HEK293 (cell line): ENCODE data around the gene CRELD1.

Source experiments
- FEZF1 ChIP-seq: fragments of 450-650 bp; formaldehyde crosslinking; IDR thresholded peaks from 2 replicates; pipeline ENCODE4 v1.5.1; 2016; ENCODE audit warnings: missing biosample characterization, missing genetic modification characterization
- GLIS2 ChIP-seq: fragments of 450-650 bp; formaldehyde crosslinking; IDR thresholded peaks from 2 replicates; pipeline ENCODE4 v1.5.1; 2016; ENCODE audit warnings: missing biosample characterization, missing genetic modification characterization
- HIC1 ChIP-seq: fragments of 450-650 bp; formaldehyde crosslinking; IDR thresholded peaks from 2 replicates; pipeline ENCODE4 v1.5.1; 2016; ENCODE audit warnings: missing biosample characterization, missing genetic modification characterization
- WT1 ChIP-seq: fragments of 450-650 bp; formaldehyde crosslinking; IDR thresholded peaks from 2 replicates; pipeline ENCODE4 v1.5.1; 2016; ENCODE audit warnings: missing biosample characterization, missing genetic modification characterization
- ZBTB20 ChIP-seq: fragments of 450-650 bp; formaldehyde crosslinking; IDR thresholded peaks from 2 replicates; pipeline ENCODE4 v1.5.1; 2016; ENCODE audit warnings: missing biosample characterization, missing genetic modification characterization
- ZFHX2 ChIP-seq: fragments of 450-650 bp; formaldehyde crosslinking; conservative IDR thresholded peaks from 2 replicates; pipeline ENCODE4 v1.5.1; 2016; ENCODE audit warnings: missing biosample characterization, missing genetic modification characterization
- ZNF2 ChIP-seq: fragments of 450-650 bp; formaldehyde crosslinking; IDR thresholded peaks from 2 replicates; pipeline ENCODE4 v1.5.1; 2016; ENCODE audit warnings: missing biosample characterization, missing genetic modification characterization
- ZNF211 ChIP-seq: fragments of 450-650 bp; formaldehyde crosslinking; IDR thresholded peaks from 2 replicates; pipeline ENCODE4 v1.5.1; 2016; ENCODE audit warnings: low read depth, missing biosample characterization, missing genetic modification characterization
- ZNF248 ChIP-seq: fragments of 450-650 bp; formaldehyde crosslinking; IDR thresholded peaks from 2 replicates; pipeline ENCODE4 v1.5.1; 2017; ENCODE audit warnings: missing biosample characterization, missing genetic modification characterization
- ZNF280D ChIP-seq: fragments of 450-650 bp; formaldehyde crosslinking; IDR thresholded peaks from 2 replicates; pipeline ENCODE4 v1.5.1; 2016; ENCODE audit warnings: missing biosample characterization, missing genetic modification characterization
- ZNF416 ChIP-seq: fragments of 450-650 bp; formaldehyde crosslinking; IDR thresholded peaks from 2 replicates; pipeline ENCODE4 v1.5.1; 2016; ENCODE audit warnings: missing biosample characterization, missing genetic modification characterization
- ZNF580 ChIP-seq: fragments of 450-650 bp; formaldehyde crosslinking; IDR thresholded peaks from 2 replicates; pipeline ENCODE4 v1.5.1; 2016; ENCODE audit warnings: missing biosample characterization, missing genetic modification characterization
- ZNF600 ChIP-seq: fragments of 450-650 bp; formaldehyde crosslinking; IDR thresholded peaks from 2 replicates; pipeline ENCODE4 v1.5.1; 2016; ENCODE audit warnings: missing biosample characterization, missing genetic modification characterization
- ZNF624 ChIP-seq: fragments of 450-650 bp; formaldehyde crosslinking; IDR thresholded peaks from 2 replicates; pipeline ENCODE4 v1.5.1; 2017; ENCODE audit warnings: missing biosample characterization, missing genetic modification characterization
- ZNF654 ChIP-seq: fragments of 450-650 bp; formaldehyde crosslinking; IDR thresholded peaks from 2 replicates; pipeline ENCODE4 v1.5.1; 2016; ENCODE audit warnings: low read depth, missing biosample characterization, missing genetic modification characterization
- ZNF664 ChIP-seq: fragments of 450-650 bp; formaldehyde crosslinking; IDR thresholded peaks from 2 replicates; pipeline ENCODE4 v1.5.1; 2016; ENCODE audit warnings: missing biosample characterization, missing genetic modification characterization
- ZNF777 ChIP-seq: fragments of 450-650 bp; formaldehyde crosslinking; IDR thresholded peaks from 2 replicates; pipeline ENCODE4 v1.5.1; 2017; ENCODE audit warnings: missing biosample characterization, missing genetic modification characterization, borderline replicate concordance
- ZNF791 ChIP-seq: fragments of 450-650 bp; formaldehyde crosslinking; IDR thresholded peaks from 2 replicates; pipeline ENCODE4 v1.5.1; 2016; ENCODE audit warnings: missing biosample characterization, missing genetic modification characterization
- TF ChIP-seq, protein P1 (sequence below): fragments of 450-650 bp; formaldehyde crosslinking; conservative IDR thresholded peaks from 2 replicates; pipeline ENCODE4 v1.5.1; 2016; ENCODE audit warnings: low read depth, missing biosample characterization, missing genetic modification characterization
- TF ChIP-seq, protein P2 (sequence below): fragments of 450-650 bp; formaldehyde crosslinking; IDR thresholded peaks from 2 replicates; pipeline ENCODE4 v1.5.1; 2016; ENCODE audit warnings: missing biosample characterization, missing genetic modification characterization
- TF ChIP-seq, protein P3 (sequence below): fragments of 450-650 bp; formaldehyde crosslinking; IDR thresholded peaks from 2 replicates; pipeline ENCODE4 v1.5.1; 2016; ENCODE audit warnings: missing biosample characterization, missing genetic modification characterization

The CRELD1 gene

DNA sequence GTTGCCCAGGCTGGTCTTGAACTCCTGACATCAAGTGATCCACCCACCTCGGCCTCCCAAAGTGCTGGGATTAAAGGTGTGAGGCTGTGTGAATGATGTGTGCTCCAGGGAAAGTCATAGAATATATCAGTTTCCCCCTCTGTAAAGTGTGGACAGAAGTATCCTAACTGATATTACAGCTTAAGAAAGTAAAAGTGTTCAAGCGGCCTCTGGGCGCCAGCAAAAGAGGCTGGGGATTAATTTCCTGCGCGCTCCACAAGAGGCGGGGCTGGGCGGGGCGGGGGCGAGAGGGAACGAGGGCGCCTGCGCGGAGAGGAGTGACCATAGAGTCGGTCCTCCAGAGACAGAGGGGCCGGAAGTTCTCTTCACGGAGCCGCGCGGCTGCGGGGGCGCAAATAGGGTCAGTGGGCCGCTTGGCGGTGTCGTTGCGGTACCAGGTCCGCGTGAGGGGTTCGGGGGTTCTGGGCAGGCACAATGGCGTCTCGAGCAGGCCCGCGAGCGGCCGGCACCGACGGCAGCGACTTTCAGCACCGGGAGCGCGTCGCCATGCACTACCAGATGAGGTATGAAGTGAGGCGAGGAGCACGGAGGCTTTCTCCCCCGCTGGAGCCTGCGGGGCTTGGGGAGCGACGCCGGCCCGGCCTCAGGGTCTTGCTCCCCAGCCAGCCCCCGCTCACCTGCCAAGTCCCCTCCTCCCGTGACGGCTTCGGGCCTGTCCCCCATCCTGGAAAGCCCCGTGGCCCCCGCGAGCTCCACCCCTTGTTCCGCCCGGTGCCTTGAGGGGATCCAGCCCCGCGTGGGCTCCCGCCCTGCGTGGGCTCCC is 43.2 kb upstream of the CRELD1 start, which contains the start of gene JAGN1 (continued):
- TF ChIP-seq WT1 (tag by site-specific recombination), result peak; percentile 55
- TF ChIP-seq ZNF777 (tag by site-specific recombination), result peak; percentile 26; the same call in 1 of the 2 replicates
- no peak for TF ChIP-seq ZNF416
- TF ChIP-seq ZNF600, result peak; percentile 62
- TF ChIP-seq ZNF280D (tag by site-specific recombination), result 0 out of 2 replicates have a peak, but pooled peaks have one; percentile 54
- no peak for TF ChIP-seq ZNF624 (tag by site-specific recombination)
- no peak for TF ChIP-seq ZNF248 (tag by site-specific recombination)
- peak; percentile 66; the same call in 1 of the 2 replicates for TF ChIP-seq ZBTB20 (tag by site-specific recombination)
- no peak for TF ChIP-seq HIC1
- no peak for TF ChIP-seq ZNF211 (tag by site-specific recombination)
- TF ChIP-seq, protein P1, sequence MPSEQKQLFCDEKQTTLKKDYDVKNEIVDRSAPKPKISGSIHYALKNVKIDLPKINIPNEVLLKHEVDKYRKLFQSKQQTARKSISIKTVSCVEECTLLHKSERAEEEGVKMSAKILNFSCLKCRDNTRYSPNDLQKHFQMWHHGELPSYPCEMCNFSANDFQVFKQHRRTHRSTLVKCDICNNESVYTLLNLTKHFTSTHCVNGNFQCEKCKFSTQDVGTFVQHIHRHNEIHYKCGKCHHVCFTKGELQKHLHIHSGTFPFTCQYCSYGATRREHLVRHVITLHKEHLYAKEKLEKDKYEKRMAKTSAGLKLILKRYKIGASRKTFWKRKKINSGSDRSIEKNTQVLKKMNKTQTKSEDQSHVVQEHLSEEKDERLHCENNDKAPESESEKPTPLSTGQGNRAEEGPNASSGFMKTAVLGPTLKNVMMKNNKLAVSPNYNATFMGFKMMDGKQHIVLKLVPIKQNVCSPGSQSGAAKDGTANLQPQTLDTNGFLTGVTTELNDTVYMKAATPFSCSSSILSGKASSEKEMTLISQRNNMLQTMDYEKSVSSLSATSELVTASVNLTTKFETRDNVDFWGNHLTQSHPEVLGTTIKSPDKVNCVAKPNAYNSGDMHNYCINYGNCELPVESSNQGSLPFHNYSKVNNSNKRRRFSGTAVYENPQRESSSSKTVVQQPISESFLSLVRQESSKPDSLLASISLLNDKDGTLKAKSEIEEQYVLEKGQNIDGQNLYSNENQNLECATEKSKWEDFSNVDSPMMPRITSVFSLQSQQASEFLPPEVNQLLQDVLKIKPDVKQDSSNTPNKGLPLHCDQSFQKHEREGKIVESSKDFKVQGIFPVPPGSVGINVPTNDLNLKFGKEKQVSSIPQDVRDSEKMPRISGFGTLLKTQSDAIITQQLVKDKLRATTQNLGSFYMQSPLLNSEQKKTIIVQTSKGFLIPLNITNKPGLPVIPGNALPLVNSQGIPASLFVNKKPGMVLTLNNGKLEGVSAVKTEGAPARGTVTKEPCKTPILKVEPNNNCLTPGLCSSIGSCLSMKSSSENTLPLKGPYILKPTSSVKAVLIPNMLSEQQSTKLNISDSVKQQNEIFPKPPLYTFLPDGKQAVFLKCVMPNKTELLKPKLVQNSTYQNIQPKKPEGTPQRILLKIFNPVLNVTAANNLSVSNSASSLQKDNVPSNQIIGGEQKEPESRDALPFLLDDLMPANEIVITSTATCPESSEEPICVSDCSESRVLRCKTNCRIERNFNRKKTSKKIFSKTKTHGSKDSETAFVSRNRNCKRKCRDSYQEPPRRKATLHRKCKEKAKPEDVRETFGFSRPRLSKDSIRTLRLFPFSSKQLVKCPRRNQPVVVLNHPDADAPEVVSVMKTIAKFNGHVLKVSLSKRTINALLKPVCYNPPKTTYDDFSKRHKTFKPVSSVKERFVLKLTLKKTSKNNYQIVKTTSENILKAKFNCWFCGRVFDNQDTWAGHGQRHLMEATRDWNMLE (tag by site-specific recombination), result peak; percentile 66
- TF ChIP-seq, protein P2, sequence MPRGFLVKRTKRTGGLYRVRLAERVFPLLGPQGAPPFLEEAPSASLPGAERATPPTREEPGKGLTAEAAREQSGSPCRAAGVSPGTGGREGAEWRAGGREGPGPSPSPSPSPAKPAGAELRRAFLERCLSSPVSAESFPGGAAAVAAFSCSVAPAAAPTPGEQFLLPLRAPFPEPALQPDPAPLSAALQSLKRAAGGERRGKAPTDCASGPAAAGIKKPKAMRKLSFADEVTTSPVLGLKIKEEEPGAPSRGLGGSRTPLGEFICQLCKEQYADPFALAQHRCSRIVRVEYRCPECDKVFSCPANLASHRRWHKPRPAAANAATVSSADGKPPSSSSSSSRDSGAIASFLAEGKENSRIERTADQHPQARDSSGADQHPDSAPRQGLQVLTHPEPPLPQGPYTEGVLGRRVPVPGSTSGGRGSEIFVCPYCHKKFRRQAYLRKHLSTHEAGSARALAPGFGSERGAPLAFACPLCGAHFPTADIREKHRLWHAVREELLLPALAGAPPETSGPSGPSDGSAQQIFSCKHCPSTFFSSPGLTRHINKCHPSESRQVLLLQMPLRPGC (tag by site-specific recombination), result peak; percentile 87; the same call in 1 of the 2 replicates
- TF ChIP-seq FEZF1 (tag by site-specific recombination), result 0 out of 2 replicates have a peak, but pooled peaks have one; percentile 14
- no peak for TF ChIP-seq ZNF654 (tag by site-specific recombination)
- TF ChIP-seq ZNF580 (tag by site-specific recombination), result peak; percentile 65; the same call in 1 of the 2 replicates
- TF ChIP-seq, protein P3, sequence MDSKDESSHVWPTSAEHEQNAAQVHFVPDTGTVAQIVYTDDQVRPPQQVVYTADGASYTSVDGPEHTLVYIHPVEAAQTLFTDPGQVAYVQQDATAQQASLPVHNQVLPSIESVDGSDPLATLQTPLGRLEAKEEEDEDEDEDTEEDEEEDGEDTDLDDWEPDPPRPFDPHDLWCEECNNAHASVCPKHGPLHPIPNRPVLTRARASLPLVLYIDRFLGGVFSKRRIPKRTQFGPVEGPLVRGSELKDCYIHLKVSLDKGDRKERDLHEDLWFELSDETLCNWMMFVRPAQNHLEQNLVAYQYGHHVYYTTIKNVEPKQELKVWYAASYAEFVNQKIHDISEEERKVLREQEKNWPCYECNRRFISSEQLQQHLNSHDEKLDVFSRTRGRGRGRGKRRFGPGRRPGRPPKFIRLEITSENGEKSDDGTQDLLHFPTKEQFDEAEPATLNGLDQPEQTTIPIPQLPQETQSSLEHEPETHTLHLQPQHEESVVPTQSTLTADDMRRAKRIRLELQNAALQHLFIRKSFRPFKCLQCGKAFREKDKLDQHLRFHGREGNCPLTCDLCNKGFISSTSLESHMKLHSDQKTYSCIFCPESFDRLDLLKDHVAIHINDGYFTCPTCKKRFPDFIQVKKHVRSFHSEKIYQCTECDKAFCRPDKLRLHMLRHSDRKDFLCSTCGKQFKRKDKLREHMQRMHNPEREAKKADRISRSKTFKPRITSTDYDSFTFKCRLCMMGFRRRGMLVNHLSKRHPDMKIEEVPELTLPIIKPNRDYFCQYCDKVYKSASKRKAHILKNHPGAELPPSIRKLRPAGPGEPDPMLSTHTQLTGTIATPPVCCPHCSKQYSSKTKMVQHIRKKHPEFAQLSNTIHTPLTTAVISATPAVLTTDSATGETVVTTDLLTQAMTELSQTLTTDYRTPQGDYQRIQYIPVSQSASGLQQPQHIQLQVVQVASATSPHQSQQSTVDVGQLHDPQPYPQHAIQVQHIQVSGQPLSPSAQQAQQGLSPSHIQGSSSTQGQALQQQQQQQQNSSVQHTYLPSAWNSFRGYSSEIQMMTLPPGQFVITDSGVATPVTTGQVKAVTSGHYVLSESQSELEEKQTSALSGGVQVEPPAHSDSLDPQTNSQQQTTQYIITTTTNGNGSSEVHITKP (tag by site-specific recombination), result peak; percentile 49; the same call in 1 of the 2 replicates
- TF ChIP-seq ZFHX2 (tag by site-specific recombination), result peak; percentile 92
- peak; percentile 66 for TF ChIP-seq GLIS2 (tag by site-specific recombination)
- TF ChIP-seq ZNF791, result no peak
- TF ChIP-seq ZNF2 (tag by site-specific recombination), result peak; percentile 76
- TF ChIP-seq ZNF664 (tag by site-specific recombination), result no peak
